GM12801 (cell line): Measurements from ENCODE around the gene RALGPS1.

Source experiments
- TF ChIP-seq, protein P1 (sequence below): IDR thresholded peaks from one replicate; pipeline ENCODE4 v1.5.1; 2011; ENCODE audit warnings: control low read depth; ENCODE audit not compliant: insufficient read length; ENCODE audit errors: extremely low read depth

Gene RALGPS1

GRCh38 chr9:127166111-127166510, 251.5 kb downstream of the RALGPS1 start:
- TF ChIP-seq, protein P1, sequence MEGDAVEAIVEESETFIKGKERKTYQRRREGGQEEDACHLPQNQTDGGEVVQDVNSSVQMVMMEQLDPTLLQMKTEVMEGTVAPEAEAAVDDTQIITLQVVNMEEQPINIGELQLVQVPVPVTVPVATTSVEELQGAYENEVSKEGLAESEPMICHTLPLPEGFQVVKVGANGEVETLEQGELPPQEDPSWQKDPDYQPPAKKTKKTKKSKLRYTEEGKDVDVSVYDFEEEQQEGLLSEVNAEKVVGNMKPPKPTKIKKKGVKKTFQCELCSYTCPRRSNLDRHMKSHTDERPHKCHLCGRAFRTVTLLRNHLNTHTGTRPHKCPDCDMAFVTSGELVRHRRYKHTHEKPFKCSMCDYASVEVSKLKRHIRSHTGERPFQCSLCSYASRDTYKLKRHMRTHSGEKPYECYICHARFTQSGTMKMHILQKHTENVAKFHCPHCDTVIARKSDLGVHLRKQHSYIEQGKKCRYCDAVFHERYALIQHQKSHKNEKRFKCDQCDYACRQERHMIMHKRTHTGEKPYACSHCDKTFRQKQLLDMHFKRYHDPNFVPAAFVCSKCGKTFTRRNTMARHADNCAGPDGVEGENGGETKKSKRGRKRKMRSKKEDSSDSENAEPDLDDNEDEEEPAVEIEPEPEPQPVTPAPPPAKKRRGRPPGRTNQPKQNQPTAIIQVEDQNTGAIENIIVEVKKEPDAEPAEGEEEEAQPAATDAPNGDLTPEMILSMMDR, result no peak

DNA sequence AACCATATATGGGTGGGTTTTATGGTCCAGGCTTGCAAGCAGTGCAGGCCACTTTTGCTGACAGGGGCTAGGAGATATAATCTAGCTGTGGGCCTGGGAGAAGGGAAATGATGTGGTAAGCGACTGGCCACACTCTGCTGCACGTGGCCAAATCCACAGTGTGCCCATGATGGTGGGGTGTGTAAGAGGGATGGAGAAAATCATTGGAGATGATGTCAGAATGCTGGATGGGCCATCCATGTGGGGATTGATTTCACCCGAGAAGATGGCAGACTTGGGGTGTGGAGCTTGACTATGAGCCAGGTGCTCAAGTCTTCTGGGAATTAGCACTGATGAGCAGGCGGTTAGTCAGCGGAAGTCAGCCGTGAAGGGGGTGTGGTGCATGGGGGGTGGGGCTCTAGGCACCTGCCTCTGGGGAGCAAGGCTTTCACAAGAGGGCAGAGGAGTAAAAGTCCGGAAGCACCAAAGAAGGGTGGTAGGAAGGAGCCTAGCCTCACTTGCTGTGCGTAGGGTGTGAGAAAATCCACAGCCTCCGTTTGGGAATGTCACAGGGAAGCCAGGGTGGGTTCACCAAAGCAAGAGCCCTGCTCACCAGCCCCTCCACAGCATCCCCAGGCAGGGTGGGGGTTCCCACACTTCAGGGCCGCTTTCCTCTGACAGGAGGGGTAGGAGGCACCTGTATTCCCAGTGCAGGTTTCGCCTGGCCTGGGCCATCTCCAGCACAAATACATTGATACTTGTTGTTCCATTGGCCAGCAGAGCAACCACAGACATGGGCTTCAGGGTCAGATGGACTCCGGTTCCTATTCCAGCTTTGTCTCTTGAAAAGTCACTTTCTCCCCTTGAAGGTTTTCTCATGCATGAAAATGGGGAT, 252.3 kb downstream of the RALGPS1 start:
- TF ChIP-seq, protein P1, result no peak

DNA sequence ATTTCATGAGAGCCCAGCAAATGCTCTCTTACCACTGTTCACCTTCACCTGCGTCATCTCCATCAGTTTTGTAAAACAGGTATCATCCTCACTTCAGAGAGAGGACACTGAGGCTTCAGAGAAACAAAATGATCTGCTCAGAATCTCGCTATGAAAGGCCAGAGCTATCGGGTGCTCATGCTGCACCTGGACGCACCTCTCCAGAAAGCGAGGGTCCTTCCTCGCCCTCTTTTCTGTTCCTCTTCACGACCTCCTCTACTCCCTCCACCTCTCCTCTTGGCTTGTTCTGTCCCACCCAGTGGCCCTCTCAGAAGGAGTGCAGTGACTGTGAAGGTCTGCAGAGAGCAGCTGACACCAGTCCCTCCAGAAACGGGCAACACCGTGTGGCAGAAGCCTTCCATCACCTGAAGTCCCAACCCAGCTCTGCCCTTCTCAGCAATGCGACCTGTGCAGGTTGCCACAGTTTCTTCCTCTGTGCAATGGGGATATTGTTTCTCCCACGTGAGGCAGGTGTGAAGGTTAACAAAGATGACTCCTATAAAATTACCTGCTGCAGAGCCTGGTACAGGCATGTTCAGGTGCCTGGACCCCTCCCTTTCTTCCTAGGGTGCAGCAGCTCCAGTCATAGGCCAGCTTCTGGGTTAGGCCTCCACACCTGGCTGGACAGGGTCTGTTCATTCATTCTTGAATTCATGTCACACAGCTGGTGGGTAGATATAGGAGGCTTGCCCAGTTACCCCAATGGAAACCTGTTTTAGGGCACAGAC, 253.2 kb downstream of the RALGPS1 start:
- TF ChIP-seq, protein P1, result no peak

- TF ChIP-seq, protein P1, result no peak
These were observed 254.4 kb downstream of the RALGPS1 start for GRCh38 chr9:127168756-127169574.

GRCh38 chr9:127169575-127169883, 254.9 kb downstream of the RALGPS1 start:
- TF ChIP-seq, protein P1, result no peak

DNA sequence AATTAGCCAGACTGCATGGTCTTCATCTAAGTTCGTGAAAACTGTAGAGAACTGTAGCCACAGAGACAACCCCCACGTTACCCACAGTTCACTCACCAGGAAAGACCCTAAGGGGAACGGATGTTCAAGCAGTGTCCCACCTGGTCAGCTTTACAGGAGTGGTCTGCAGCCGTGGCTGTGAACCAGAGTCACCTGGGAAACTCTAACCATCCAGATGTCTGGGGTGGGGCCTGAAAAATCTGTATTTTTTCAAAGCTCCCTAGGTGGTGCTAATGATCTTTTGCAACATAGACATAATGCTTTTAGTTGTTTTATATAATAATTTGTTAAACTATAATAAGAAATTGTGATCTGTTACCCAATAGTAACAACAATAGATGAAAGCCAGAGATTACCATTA, 255.5 kb downstream of the RALGPS1 start:
- TF ChIP-seq, protein P1, result no peak

DNA sequence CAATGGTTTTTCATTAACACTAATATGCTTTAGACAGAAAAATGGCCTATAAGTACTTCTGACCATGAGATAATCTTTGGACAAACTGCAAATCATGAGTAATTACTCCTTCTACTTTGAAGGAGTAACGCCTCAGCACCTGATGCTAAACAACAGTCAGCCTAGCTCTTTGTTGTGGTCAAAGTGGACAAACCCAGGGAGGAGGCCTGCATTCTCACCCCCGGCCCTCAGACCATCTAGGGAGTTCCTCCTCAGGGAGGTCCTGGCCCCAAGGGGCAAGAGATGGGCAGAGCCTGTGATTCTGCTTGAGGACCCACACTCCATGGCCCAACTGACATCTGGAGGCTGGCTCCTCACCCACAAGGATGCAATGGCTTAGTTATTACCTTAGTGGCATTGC, 256.1 kb downstream of the RALGPS1 start:
- TF ChIP-seq, protein P1, result no peak
